ENCODE results near the gene UBE2V1. TPM values are rescaled to one million over a fixed set of nuclear protein-coding genes. Genes with fewer than 3 reads are reported as not detected.
"Not testable (repeated sequence)": the region's sequence is repeated elsewhere in the genome, so short reads cannot be mapped to it uniquely, and the experiment has no call there.

Gene UBE2V1
- total RNA-seq, 1 experiment from 2014 or later = 38.1 TPM

DNA sequence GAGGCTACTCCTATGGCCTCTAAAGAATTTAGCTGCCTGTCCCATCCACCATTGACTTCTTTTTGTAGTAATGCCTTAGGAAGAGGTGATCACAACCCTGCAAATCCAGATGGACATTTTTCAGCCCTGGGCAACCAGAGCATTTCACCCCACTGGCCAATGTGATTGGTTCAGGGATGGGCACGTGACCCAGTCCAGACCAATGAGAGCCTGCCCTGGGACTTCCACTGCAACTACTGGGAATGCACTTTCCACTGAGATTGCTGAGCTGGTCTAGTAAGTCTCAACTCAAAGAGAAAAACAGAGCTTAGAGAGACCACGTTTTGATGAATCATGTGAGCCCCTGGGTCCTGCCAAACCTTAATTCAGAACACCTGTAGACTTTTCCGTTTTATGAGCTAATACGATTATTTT, 8.9 kb upstream of the UBE2V1 start:
- in situ Hi-C loops (cut with HindIII; ENCODE audit: low pct_unique_long_range_greater_than_20kb, low sequenced_read_pairs) = no loop called here

DNA sequence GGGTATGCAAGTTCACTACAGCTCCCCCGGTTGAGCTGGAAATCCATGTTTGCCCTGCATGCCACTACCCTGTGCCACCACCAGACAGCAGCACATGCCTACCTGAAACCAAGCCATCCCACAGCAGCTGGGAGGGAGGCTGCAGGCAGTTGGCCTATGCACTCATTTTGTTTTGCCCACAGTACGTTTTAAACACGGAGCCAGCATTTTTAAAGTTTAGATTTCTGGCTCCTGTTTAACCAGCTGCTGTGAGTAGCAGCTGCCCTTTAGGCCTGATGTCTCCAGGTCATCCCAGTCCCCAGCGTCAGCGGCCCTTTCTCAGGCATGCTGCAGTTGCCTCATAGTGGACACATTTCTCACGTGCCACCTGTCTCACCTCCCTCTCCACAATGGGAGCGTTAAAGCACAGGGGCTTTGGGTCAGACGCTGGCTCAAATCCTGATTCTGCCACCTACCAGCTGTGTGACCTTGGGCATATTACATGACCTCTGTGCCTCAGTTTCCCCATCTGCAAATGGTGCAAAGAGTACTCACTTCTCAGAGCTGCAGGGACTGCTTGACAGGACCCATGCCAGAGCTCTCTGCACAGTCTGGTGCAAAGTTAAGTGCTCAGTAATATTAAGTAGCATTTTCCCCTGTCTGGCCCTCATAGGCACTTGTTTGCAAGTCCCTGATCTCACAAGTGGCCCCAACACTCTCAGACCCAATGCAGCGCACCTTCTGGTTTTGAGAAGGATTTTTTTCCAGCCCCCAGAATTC, 8.2 kb upstream of the UBE2V1 start:
- in situ Hi-C loops (cut with HindIII; ENCODE audit: low pct_unique_long_range_greater_than_20kb, low sequenced_read_pairs) = no loop called here
- peak; percentile 69 for DNase-seq (ENCODE audit: low read depth)

More for the DNA sequence above, 8.9 kb upstream of the UBE2V1 start:
- no peak for DNase-seq (ENCODE audit: low read depth)

DNA sequence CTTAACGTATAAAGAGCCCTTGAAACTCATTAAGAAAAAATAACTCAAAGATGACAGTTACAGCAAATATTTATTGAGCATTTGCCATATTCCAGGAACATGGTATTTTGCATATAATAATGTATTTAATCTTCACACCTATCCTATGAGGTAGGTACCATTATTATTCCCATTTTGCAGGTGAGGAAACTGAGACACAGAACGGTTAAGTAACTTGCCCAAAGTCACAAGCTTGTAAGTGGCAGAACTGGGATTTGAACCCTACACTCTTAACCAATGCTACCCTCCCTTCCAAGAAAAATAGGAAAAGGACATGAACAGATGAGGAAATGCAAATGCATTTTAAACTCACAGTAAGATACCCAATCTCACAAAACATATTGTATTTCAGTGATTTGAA, 5.3 kb upstream of the UBE2V1 start:
- in situ Hi-C loops (cut with HindIII; ENCODE audit: low pct_unique_long_range_greater_than_20kb, low sequenced_read_pairs) = no loop called here

DNA sequence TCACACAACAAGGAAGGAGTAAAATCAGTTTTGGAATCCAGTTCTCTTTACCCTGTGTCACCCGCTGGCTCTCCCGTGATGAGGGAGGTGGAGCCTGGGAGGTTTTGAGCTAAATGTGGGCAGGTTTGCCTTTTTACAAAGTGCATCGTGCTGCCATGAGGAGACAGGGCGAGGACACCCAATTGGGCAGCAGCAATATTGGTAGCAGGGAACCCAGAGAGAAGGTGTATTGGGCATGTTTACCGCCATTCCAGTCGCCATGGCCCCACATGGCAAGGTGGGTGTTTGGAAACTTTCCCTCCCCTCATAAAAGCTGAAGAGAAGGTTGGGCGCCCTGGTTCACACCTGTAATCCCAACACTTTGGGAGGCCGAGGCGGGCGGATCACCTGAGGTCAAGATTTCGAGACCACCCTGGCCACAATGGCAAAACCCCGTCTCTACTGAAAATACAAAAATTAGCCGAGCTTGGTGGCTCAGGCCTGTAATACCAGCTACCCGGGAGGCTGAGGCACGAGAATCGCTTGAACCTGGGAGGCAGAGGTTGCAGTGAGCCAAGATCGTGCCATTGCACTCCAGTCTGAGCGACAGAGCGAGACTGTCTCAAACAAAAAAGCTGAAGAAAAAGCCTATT, 3.5 kb upstream of the UBE2V1 start:
- in situ Hi-C loops (cut with HindIII; ENCODE audit: low pct_unique_long_range_greater_than_20kb, low sequenced_read_pairs) = no loop called here

More for the DNA sequence above, 5.3 kb upstream of the UBE2V1 start:
- no peak for DNase-seq (ENCODE audit: low read depth)

DNA sequence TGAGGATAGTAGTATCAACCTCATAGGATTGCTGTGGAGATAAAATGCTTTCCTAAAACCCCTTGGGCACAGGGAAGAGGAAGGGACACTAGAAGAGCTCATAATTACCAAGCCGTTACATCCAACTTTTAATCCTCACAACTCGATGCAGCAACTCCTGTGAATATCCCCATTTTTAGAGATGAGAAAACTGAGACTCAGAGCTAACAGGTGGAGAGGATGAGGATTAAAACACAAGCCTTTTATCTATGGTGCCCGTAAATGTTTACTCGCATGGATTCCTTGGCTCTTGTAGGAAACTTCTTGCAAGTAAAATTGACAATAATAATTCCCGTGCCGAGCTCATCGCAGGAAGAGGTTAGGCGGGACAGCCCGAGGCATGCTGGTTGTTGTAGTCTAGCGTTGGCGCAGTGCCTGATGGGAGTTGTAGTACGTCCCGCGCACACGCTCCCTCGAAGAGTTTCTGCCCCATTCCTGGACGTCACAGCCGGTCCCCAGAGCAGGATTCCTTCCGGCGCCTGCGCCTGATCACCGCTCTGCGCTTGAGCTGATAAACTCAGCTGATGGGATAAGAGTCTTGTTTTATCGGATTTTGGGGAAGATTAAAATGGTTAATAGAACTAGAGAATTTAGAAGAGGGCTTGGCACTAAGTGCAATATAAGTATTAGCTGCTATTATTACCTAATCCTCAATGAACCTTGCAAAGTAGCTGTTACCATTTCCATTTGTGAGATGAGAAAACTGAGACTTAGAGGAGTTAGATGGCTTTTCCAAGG, 2.8 kb upstream of the UBE2V1 start:
- in situ Hi-C loops (cut with HindIII; ENCODE audit: low pct_unique_long_range_greater_than_20kb, low sequenced_read_pairs) = no loop called here
- DNase-seq (ENCODE audit: low read depth) = peak; percentile 88

More for the DNA sequence above, 3.5 kb upstream of the UBE2V1 start:
- DNase-seq (ENCODE audit: low read depth) = no peak

DNA sequence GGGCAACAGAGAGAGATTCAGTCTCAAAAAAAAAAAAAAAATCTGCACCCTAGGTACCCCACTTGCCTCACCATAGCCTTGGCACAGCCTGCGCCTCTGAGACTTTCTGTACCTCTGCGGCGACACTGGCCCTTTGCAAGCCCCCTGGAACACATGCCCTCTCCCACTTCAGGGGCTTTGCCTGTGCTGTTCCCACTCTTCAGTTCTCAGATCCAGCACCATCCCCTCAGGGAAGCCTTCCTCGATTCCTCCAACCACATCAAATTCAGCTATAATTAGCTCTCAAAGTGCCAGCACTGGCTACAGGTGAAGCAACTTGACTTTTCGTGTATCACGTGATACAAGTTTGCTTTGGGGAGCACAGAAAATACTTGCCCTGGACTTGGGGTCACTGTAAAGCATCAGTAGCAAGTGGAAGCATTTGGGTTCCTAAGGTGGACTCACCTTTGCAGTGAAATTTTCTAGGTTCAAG, 2.1 kb upstream of the UBE2V1 start:
- DNase-seq (ENCODE audit: low read depth) = no peak
- in situ Hi-C loops (cut with HindIII; ENCODE audit: low pct_unique_long_range_greater_than_20kb, low sequenced_read_pairs) = no loop called here

DNA sequence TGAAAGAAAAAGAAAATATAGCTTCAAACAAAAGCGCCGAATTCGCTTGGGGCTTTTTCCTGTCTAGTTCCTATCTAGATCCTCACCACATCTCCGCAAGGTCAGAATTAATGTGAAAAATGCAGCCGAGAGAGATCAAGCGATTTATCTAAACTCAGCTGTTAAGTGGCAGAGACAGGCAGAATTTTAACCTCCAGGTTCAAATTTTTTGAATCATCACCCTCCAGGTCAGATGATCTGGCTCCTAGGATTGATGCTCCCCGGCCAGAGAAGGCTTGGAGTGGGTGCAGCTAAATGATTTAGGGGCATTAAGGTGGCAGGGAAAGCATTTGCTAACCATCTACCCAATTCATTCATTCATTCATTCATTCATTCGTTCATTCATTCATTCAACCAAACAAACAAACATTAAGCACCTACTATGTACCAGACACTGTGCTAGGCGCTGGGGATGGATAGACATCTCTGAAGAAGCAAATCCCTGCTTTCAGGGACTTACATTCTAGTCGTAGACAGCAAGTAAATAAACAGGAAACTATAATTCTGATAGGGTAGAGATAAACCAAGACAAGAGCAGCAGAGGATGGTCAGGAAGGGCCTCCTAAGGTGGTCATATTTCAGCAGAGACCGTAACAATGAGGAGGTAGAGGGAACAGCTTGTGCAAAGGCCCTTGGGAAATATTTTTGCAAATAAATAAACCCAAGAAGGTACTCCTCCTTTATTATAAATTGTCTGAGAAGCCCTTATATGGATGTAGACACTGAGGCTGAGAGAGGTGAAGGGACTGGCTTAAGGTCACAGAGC, 672 bp upstream of the UBE2V1 start:
- in situ Hi-C loops (cut with HindIII; ENCODE audit: low pct_unique_long_range_greater_than_20kb, low sequenced_read_pairs) = no loop called here
- no peak for DNase-seq (ENCODE audit: low read depth)

DNA sequence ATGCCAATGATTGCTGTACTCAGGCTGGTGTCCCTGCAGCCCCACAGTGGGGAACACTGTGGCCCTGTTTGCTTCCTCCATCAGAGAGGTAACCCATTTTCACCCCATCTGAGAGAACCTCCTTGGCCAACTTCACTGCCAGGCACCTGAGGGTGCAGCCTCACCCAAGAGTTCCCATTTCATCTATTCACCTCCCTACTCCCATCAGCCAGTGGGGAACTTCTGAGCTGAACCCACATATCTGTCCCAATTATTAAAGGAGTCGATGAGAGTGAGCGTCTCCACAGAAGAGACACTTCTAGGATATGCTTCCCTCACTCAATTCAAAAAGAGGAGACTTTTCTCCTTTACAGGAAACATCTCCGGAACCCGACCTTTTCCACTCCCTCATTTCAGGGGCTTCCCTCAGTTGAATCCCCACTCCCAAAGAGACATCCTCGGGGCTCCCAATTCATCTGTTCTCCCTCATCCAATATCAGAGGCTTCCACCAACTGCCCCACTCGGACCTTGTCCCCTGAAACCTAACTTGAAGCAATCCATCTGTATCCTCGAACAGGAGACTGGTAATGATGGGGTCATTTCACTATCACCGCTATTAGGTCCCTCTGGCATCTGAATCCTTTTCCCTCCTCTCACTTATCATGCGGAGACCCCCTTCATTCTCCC, 988 bp downstream of the UBE2V1 start:
- in situ Hi-C loops (cut with HindIII; ENCODE audit: low pct_unique_long_range_greater_than_20kb, low sequenced_read_pairs) = no loop called here
- DNase-seq (ENCODE audit: low read depth) = no peak

DNA sequence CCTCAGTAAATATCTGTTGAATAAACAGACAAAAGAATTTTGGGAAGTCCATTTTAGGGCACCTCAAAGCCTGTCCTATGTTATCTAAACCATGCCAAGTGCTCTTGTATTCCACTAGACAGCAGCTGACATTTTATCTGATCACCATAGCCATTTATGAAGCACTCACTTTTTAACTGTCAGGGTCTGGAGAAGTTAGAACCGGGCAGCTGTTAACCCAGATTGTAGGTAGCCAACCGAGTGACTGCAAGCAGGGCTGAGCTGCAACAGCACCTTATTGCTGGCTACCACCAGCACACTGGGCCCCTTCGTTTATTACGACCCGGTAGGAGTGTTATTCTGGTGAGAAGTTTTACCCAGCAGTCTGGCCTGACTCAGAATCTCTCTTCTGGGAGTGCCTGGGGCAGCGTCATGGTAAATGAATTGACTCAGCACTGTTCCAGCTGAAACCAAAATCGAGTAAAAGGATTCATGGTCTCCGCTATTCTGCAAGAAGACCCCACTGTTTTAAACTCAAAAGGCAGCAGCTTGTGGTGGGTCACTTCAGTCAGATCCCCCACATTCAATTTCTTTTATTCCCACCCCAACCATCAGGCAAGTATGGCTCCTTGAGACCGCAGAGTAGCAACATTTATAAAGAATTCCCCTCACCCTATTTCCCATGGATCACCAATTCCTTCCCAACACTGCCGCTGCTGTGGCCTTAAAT, 1.7 kb downstream of the UBE2V1 start:
- no peak for DNase-seq (ENCODE audit: low read depth)
- in situ Hi-C loops (cut with HindIII; ENCODE audit: low pct_unique_long_range_greater_than_20kb, low sequenced_read_pairs) = no loop called here

DNA sequence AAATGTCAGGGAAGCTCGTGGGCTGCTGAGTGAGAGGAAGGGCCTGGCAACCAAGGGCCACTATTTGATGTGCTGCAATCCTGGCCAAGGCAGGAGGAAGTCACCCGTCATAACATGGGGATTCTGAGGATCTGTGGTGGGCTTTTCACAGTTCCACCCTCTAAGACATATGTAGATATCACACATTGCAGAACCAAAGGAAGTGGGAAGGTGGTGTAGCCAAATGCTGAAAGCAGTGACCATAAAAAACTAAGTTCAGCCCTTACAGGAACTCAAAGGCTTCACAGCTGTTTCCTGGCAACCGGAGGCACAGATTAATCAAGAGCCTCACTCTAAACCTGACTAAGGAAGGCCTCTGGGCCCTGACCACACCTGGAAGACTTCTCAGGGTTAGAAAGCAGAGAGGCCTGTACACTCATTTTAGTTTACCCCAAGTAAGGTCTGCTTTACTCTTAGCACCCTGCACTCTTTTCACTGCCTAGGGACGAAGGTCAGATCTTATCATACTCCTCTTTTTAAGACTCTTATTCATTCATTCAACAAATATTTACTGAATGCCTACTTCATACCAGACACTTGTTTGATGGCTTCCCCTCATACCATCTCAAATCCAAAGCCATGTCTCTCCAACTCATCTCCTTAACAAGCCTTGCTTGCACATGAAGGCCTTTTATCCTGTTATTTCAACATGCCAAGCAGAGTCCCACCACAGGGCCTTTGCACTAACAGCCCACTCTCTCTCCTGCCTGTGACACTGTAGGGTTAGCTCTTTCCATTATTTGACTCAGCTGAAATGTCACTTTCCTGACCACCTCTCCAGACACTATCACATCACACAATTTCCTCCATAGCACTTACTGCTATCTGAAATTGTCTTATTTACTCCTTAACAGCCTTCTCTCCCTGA, 2.6 kb downstream of the UBE2V1 start:
- in situ Hi-C loops (cut with HindIII; ENCODE audit: low pct_unique_long_range_greater_than_20kb, low sequenced_read_pairs) = no loop called here
- no peak for DNase-seq (ENCODE audit: low read depth)

DNA sequence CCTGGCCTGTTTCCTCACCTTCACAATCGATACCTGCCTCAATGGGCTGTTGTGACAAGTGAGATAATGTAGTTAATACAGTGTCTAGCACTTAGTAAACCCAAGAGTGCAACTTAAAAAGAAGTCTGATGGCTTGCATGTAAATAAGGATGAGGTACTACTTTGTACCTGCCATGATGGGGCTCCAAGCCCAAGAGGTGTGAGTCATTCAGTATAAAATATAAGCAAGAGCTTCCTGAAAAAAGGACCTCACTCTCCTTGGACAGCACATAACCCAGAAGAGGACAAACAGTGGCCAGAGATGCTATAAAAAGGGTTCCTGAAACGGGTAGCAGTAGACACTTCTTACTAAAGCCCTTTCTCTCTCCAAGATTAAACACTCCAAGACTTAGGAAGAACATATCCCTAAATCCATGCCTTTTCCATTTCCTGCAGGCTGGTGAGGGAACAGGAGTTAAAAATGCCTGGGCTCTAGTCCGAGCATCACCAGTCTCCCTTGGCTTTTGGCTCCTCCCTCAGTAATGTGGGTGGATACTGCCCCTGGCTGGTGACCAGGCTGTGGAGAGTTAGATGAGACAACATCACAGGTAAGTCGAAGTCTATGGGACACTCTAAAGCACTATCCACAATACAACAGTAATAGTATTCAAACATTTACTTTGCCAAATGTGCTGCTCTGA, 4.3 kb downstream of the UBE2V1 start:
- DNase-seq (ENCODE audit: low read depth) = no peak
- in situ Hi-C loops (cut with HindIII; ENCODE audit: low pct_unique_long_range_greater_than_20kb, low sequenced_read_pairs) = no loop called here

DNA sequence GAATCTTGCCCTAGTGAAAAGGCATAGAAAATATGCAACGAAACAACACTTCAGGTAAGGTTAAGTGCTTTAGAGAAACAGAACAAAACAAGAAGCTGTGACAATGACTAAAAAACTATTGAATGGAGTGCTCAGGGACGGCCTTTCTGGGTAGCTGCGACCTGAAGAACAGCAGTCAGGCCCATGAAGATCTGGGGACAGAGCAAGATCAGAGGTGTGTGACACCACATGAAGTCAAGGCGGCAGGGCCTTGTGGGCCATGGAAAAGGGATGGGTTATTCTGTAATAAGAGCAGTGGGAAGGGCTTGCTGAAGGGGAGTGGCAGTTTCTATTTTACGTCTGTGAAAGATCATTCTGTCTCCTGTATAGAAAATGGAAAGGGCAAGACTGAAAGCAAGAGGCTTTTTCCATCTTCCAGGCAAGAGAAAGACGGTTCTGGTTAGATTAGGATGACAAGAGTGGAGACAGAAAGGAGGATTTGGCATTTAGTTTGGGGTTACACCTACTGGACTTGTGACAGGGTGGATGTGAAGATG, 5.1 kb downstream of the UBE2V1 start:
- in situ Hi-C loops (cut with HindIII; ENCODE audit: low pct_unique_long_range_greater_than_20kb, low sequenced_read_pairs) = no loop called here
- no peak for DNase-seq (ENCODE audit: low read depth)

DNA sequence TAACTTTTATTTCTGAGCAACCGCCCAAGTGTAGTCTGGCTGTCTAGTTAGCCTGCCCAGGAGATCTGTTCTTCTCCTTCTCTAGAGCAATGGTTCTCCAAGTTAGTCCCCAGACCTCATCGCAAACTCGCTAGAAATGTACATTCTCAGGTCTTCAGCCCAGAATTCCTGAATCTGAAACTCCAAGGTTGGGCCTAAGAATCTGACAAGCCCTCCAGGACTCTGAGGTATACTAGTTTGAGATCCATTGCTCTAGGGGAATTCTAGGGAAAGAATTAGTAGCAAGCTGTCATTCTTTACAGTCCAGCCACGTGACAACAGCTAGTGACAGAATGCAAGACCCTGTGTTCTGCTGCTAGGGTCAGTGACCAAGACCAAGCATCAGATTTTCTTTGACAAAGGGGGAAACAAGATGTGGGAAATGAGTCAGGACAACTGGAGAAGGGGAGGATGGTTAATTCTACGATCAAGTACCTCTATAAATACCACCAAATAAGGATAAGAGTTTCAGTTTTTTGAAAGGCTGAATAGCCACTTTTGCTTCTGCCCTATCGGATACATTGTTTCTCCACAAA, 5.8 kb downstream of the UBE2V1 start:
- in situ Hi-C loops (cut with HindIII; ENCODE audit: low pct_unique_long_range_greater_than_20kb, low sequenced_read_pairs) = no loop called here
- no peak for DNase-seq (ENCODE audit: low read depth)

DNA sequence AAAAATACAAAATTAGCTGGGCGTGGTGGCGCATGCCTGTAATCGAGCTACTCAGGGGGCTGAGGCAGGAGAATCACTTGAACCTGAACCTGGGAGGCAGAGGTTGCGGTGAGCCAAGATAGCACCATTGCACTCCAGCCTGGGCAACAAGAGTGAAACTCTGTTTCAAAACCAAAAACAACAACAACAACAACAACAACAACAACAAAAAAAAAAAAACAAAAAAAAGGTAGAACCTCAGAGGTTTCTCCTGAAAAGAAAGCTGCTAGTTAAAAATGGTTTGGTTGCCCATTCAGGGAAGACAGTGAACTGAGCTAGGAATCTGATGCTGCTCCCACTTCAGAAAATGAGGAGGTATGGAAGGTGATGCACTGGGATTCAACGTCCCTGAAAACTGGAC, 6.3 kb downstream of the UBE2V1 start:
- in situ Hi-C loops (cut with HindIII; ENCODE audit: low pct_unique_long_range_greater_than_20kb, low sequenced_read_pairs); DNase-seq (ENCODE audit: low read depth): not testable (repeated sequence)

DNA sequence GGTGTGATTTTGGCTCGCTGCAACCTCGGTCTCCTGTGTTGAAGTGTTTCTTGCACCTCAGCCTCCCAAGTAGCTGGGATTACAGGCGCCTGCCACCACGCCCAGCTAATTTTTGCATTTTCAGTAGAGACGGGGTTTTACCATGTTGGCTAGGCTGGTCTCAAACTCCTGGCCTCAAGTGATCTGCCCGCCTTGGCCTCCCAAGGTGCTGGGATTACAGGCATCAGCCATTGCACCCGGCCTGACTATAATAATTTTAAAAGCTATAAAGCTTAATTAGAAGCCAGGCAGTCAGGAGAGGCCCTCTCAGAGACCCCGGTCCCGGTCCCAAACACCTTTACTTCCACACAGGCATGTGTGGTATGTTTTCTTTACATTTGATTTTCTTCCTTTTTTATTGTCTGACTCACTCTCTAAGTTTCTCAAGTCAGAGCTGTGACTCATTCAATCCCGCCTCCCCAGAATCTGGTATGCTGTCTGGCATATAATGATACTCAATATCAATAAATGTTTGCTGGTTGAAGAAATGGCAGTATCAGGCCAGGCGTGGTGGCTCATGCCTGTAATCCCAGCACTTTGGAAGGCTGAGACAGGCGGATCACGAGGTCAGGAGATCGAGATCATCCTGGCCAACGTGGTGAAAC, 9.4 kb downstream of the UBE2V1 start:
- DNase-seq (ENCODE audit: low read depth) = peak; percentile 83
- in situ Hi-C loops (cut with HindIII; ENCODE audit: low pct_unique_long_range_greater_than_20kb, low sequenced_read_pairs) = not testable (repeated sequence)

Data from Caki2 (cell line).